Keratinocyte (primary cell): Measurements from ENCODE around the gene RSRC2. TPM values are rescaled to one million over a fixed set of nuclear protein-coding genes. Genes with fewer than 3 reads are reported as not detected.

Source experiments
- DNase-seq: peaks from one replicate; pipeline ENCODE4 v3.0.0-alpha.2; 2011; ENCODE audit warnings: low read depth, missing footprints, low spot score
- FAIRE-seq: peaks from 2 replicates; lab custom pipeline; 2011; peaks lifted over from hg19 to GRCh38; lab: Jason Lieb, UNC
- H2AFZ ChIP-seq: 2 replicates; pipeline ENCODE4 v1.6.0; 2012; ENCODE audit warnings: low read length, control low read depth, inconsistent platforms; ENCODE audit not compliant: control insufficient read depth
- H3K27ac ChIP-seq: 2 replicates; pipeline ENCODE4 v1.5.1; 2011; ENCODE audit warnings: low read length; ENCODE audit not compliant: control insufficient read depth, insufficient read depth
- H3K27me3 ChIP-seq: 3 replicates; pipeline ENCODE4 v1.6.0; 2011; ENCODE audit warnings: low read length; ENCODE audit not compliant: control insufficient read depth, insufficient read depth; ENCODE audit errors: extremely low read depth
- H3K36me3 ChIP-seq, 2 experiments: 2 replicates in 1 of 2; 3 replicates in 1 of 2; pipeline ENCODE4 v1.5.1; 2011; ENCODE audit warnings: low read length in 2 of 2, mild to moderate bottlenecking in 1 of 2; ENCODE audit not compliant: control insufficient read depth in 2 of 2, insufficient read depth in 2 of 2; ENCODE audit errors: extremely low read depth in 1 of 2
- H3K4me1 ChIP-seq: 3 replicates; pipeline ENCODE4 v1.5.1; 2011; ENCODE audit warnings: low read length; ENCODE audit not compliant: control insufficient read depth, insufficient read depth; ENCODE audit errors: extremely low read depth
- H3K4me2 ChIP-seq: 3 replicates; pipeline ENCODE4 v1.6.0; 2011; ENCODE audit warnings: low read depth, low read length; ENCODE audit not compliant: control insufficient read depth, insufficient read depth; ENCODE audit errors: extremely low read depth
- H3K4me3 ChIP-seq, 3 experiments: fragments of 200-600 bp in 1 of 3; sonication (generic) in 1 of 3; 2 replicates in 2 of 3; 3 replicates in 1 of 3; pipeline ENCODE4 v1.5.1; 2011 to 2016; ENCODE audit warnings: low read length in 3 of 3, mild to moderate bottlenecking in 3 of 3, control low read depth in 2 of 3, inconsistent platforms in 1 of 3, low read depth in 1 of 3, mixed read lengths in 1 of 3, mixed run types in 1 of 3, moderate library complexity in 1 of 3; ENCODE audit not compliant: control insufficient read depth in 2 of 3, insufficient read depth in 2 of 3; ENCODE audit errors: extremely low read depth in 1 of 3
- H3K79me2 ChIP-seq: 2 replicates; pipeline ENCODE4 v1.6.0; 2012; ENCODE audit warnings: low read length; ENCODE audit not compliant: control insufficient read depth, insufficient read depth
- H3K9ac ChIP-seq: 3 replicates; pipeline ENCODE4 v1.6.0; 2011; ENCODE audit warnings: low read length; ENCODE audit not compliant: control insufficient read depth, insufficient read depth; ENCODE audit errors: extremely low read depth
- H3K9me1 ChIP-seq: 3 replicates; pipeline ENCODE4 v1.6.0; 2011; ENCODE audit warnings: low read length; ENCODE audit not compliant: control insufficient read depth, insufficient read depth; ENCODE audit errors: extremely low read depth
- H3K9me3 ChIP-seq: 2 replicates; pipeline ENCODE4 v1.5.1; 2012; ENCODE audit warnings: low read depth, low read length; ENCODE audit not compliant: control insufficient read depth
- H4K20me1 ChIP-seq: 3 replicates; pipeline ENCODE4 v1.6.0; 2011; ENCODE audit warnings: low read length; ENCODE audit not compliant: control insufficient read depth, insufficient read depth; ENCODE audit errors: extremely low read depth
- EZH2 ChIP-seq: IDR thresholded peaks from one replicate; pipeline ENCODE4 v1.6.1; 2012; ENCODE audit warnings: inconsistent platforms, mild to moderate bottlenecking, low read length, moderate library complexity
- dilution Hi-C: fragments of 300-500 bp; cut with MboI; formaldehyde crosslinking; loops from one replicate; pipeline ENCODE4 v1.7.0; 2020; ENCODE audit warnings: low sequenced_read_pairs; ENCODE audit not compliant: extremely low pct_ligation_motif_present
- polyA plus RNA-seq, 5 experiments: library from polyadenylated mRNA; depleted of rRNA in 3 of 5; stranded (reverse) in 3 of 5; stranded (forward) in 1 of 5; unstranded in 1 of 5; fragments of >200 nt; gene quantifications; 1 replicate in 1 of 5; 2 replicates in 3 of 5; 3 replicates in 1 of 5; pipeline versions ENCODE4 v1.2.1 to v1.2.3, GENCODE V29; 2011 to 2012; ENCODE audit warnings: missing spikeins in 2 of 5, low read depth in 1 of 5, low replicate concordance in 1 of 5
- TF ChIP-seq, protein P1 (sequence below), 3 experiments: IDR thresholded peaks in 1 of 3; conservative IDR thresholded peaks in 1 of 3; optimal IDR thresholded peaks in 1 of 3; 2 replicates in 2 of 3; 3 replicates in 1 of 3; pipeline versions ENCODE3 to v1.5.1; 2011; ENCODE audit warnings: low read length in 3 of 3, mild to moderate bottlenecking in 3 of 3, moderate library complexity in 2 of 3, control low read depth in 1 of 3, inconsistent platforms in 1 of 3; ENCODE audit not compliant: insufficient read depth in 2 of 3; ENCODE audit errors: extremely low read depth in 1 of 3

RSRC2 gene
- polyA plus RNA-seq, 1 donor (not counting 4 experiments of a cell fraction or from before 2014, with no cell fraction given): 45.6 TPM

DNA sequence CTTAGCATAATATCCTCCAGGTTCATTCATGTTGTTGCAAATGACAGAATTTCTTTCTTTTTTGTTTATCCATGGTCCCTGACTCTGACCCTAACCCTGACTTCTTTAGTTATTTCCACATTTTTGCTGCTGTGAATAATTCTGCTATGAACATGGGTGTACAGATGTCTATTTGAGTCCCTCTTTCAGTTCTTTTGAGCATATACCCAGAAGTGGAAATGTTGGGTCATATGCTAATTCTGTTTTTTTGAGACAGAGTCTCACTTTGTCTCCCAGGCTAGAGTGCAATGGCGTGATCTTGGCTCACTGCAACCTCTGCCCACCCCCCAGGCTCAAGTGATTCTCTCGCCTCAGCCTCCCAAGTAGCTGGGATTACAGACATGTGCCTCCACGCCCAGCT is 33.4 kb upstream of the RSRC2 start:
- no peaks in the 10 kb centered on the region for H3K27me3 ChIP-seq
- H3K36me3 ChIP-seq: peaks cover 0 to 3% of the 10 kb centered on the region in 2 experiments
- no peaks in the 10 kb centered on the region for H3K4me1 ChIP-seq
- H2AFZ ChIP-seq: no peak overlapping the region
- H3K9me3 ChIP-seq: no peaks in the 10 kb centered on the region
- DNase-seq (no peak), FAIRE-seq (no peak)
- H3K9ac ChIP-seq: no peak overlapping the region
- dilution Hi-C loops: no loop called here
- no peak overlapping the region for H3K27ac ChIP-seq
- H3K9me1 ChIP-seq: no peaks in the 10 kb centered on the region
- no peaks in the 10 kb centered on the region for H3K79me2 ChIP-seq
- no peak overlapping the region for H3K4me3 ChIP-seq
- TF ChIP-seq, protein P1, sequence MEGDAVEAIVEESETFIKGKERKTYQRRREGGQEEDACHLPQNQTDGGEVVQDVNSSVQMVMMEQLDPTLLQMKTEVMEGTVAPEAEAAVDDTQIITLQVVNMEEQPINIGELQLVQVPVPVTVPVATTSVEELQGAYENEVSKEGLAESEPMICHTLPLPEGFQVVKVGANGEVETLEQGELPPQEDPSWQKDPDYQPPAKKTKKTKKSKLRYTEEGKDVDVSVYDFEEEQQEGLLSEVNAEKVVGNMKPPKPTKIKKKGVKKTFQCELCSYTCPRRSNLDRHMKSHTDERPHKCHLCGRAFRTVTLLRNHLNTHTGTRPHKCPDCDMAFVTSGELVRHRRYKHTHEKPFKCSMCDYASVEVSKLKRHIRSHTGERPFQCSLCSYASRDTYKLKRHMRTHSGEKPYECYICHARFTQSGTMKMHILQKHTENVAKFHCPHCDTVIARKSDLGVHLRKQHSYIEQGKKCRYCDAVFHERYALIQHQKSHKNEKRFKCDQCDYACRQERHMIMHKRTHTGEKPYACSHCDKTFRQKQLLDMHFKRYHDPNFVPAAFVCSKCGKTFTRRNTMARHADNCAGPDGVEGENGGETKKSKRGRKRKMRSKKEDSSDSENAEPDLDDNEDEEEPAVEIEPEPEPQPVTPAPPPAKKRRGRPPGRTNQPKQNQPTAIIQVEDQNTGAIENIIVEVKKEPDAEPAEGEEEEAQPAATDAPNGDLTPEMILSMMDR (optimal IDR thresholded peaks at IDR 0.05 in 1 of 3, IDR thresholded peaks at IDR 0.05 in 1 of 3, conservative IDR thresholded peaks at IDR 0.05 in 1 of 3; ENCODE audit: extremely low read depth in 1 of 3, insufficient read depth in 2 of 3, low read length in 3 of 3): no peak
- TF ChIP-seq EZH2: no peak
- H3K4me2 ChIP-seq: no peak overlapping the region
- no peaks in the 10 kb centered on the region for H4K20me1 ChIP-seq

DNA sequence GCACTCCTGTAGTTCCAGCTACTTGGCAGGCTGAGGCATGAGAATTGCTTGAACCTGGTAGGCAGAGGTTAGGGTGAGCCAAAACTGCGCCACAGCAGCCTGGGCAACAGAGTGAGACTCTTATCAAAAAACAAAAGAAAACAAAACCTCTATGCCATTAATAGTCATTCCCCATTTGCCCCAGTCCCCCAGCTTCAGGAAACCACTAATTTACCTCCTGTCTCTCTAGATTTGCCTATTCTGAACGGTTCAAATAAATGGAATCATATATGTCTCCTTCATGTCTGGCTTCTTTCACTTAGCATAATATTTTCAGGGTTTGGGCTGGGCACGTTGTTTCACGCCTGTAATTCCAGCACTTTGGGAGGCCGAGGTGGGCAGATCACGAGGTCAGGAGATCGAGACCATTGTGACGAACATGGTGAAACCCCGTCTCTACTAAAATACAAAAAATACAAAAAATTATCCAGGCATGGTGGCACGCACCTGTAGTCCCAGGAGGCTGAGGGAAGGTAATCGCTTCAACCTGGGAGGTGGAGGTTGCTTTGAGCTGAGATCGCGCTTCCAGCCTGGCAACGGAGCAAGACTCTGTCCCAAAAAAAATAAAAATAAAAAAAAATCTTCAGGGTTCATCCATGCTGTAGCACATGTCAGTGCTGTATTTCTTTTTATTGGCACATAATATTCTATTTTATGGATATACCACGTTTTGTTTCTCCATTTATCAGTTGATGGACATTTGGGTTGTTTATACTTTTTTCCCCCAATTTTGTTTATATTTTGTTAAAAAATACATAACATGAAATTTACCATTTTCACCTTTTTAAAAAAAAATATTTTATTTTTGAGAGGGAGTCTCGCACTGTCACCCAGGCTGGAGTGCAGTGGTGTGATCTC is 32.3 kb upstream of the RSRC2 start:
- Histone ChIP-seq H3K9me1 (no peaks in the 10 kb centered on the region), H3K27me3 (no peaks in the 10 kb centered on the region), H3K4me1 (no peaks in the 10 kb centered on the region), H3K36me3 (peaks cover 0 to 7% of the 10 kb centered on the region in 2 experiments), H3K27ac (no peak overlapping the region), H2AFZ (no peak overlapping the region), H3K9ac (no peak overlapping the region), H3K4me3 (no peak overlapping the region), H4K20me1 (no peaks in the 10 kb centered on the region), H3K79me2 (no peaks in the 10 kb centered on the region), H3K9me3 (no peaks in the 10 kb centered on the region), H3K4me2 (no peak overlapping the region)
- DNase-seq (no peak), FAIRE-seq (no peak)
- TF ChIP-seq, protein P1 (optimal IDR thresholded peaks at IDR 0.05 in 1 of 3, IDR thresholded peaks at IDR 0.05 in 1 of 3, conservative IDR thresholded peaks at IDR 0.05 in 1 of 3; ENCODE audit: extremely low read depth in 1 of 3, insufficient read depth in 2 of 3, low read length in 3 of 3): no peak
- dilution Hi-C loops: no loop called here
